Cardiac septum (tissue), 1 donor: Measurements from ENCODE around the gene IFT122. TPM values are rescaled to one million over a fixed set of nuclear protein-coding genes. Genes with fewer than 3 reads are reported as not detected.
"Not testable (repeated sequence)": the region's sequence is repeated elsewhere in the genome, so short reads cannot be mapped to it uniquely, and the experiment has no call there.

Experiments used
- DNase-seq: peaks from one replicate; pipeline ENCODE4 v3.0.0-alpha.2; 2020; ENCODE audit warnings: low spot score
- intact Hi-C: fragments of 100-400 bp; cut with DNase I; formaldehyde crosslinking; loops from one replicate; pipeline ENCODE4 v1.14.0; 2022
- total RNA-seq: library from RNA; stranded (reverse); fragmentation: NEBNext Ultra II Directional; extraction: Animal tissue kit (Norgen Biotek cat#: 25700); gene quantifications from one replicate; pipeline ENCODE4 v1.2.1, GENCODE V29; 2021
- donor health status: DM: no; HTN: no; CAD: no.

The IFT122 gene
- total RNA-seq, 1 donor from 2014 or later = 11.0 TPM

- peak; percentile 63 for DNase-seq
- intact Hi-C loops = not testable (repeated sequence)
Measured at GRCh38 chr3:129413238-129413637, 26.8 kb upstream of the IFT122 start.

GRCh38 chr3:129413687-129414506 lies 26.1 kb upstream of the IFT122 start:
- intact Hi-C loops = no loop called here

GRCh38 chr3:129415378-129415777 lies 24.6 kb upstream of the IFT122 start:
- intact Hi-C loops = no loop called here
- DNase-seq = peak; percentile 22

More at GRCh38 chr3:129413687-129414506, 26.1 kb upstream of the IFT122 start:
- peak; percentile 29 for DNase-seq

- peak; percentile 57 for DNase-seq
- intact Hi-C loops = no loop called here
Measured at GRCh38 chr3:129415830-129416229, 24.2 kb upstream of the IFT122 start.

- intact Hi-C loops = no loop called here
- no peak for DNase-seq
Measured at GRCh38 chr3:129416415-129416814, 23.6 kb upstream of the IFT122 start.

- intact Hi-C loops = no loop called here
- DNase-seq = peak; percentile 31
Measured at GRCh38 chr3:129417326-129417725, 22.7 kb upstream of the IFT122 start.

- DNase-seq = peak; percentile 53
- intact Hi-C loops = no loop called here
Measured at GRCh38 chr3:129418041-129418973, 21.7 kb upstream of the IFT122 start.

GRCh38 chr3:129419476-129419875 lies 20.5 kb upstream of the IFT122 start:
- intact Hi-C loops = no loop called here
- DNase-seq = peak; percentile 51

GRCh38 chr3:129421236-129421883 lies 18.7 kb upstream of the IFT122 start:
- intact Hi-C loops = no loop called here

GRCh38 chr3:129421988-129422745 lies 17.9 kb upstream of the IFT122 start:
- peak; percentile 1 for DNase-seq
- intact Hi-C loops = no loop called here

More at GRCh38 chr3:129421236-129421883, 18.7 kb upstream of the IFT122 start:
- DNase-seq = peak; percentile 71

GRCh38 chr3:129422897-129423296 lies 17.1 kb upstream of the IFT122 start:
- intact Hi-C loops = no loop called here
- peak; percentile 39 for DNase-seq

- intact Hi-C loops = no loop called here
- DNase-seq = peak; percentile 7
Measured at GRCh38 chr3:129424185-129424841, 15.7 kb upstream of the IFT122 start.

- intact Hi-C loops = no loop called here
- DNase-seq = no peak
Measured at GRCh38 chr3:129425213-129425612, 14.8 kb upstream of the IFT122 start.

GRCh38 chr3:129425619-129426018 lies 14.4 kb upstream of the IFT122 start:
- DNase-seq = no peak
- intact Hi-C loops = no loop called here

GRCh38 chr3:129428007-129428375 lies 12.0 kb upstream of the IFT122 start:
- intact Hi-C loops = no loop called here
- DNase-seq = no peak

GRCh38 chr3:129428376-129429079 lies 11.5 kb upstream of the IFT122 start, which contains the start of gene EFCAB12:
EFCAB12 (minus strand) TSS chr3:129428636; CDS start chr3:129428488, 148 bp downstream.
- intact Hi-C loops = no loop called here

GRCh38 chr3:129429080-129429451 lies 11.0 kb upstream of the IFT122 start:
- no peak for DNase-seq
- intact Hi-C loops = no loop called here

More at GRCh38 chr3:129428376-129429079, 11.5 kb upstream of the IFT122 start, which contains the start of gene EFCAB12:
- DNase-seq = peak; percentile 99

- DNase-seq = no peak
Measured at GRCh38 chr3:129429602-129430001, 10.4 kb upstream of the IFT122 start.

More at GRCh38 chr3:129429602-129430001, 10.4 kb upstream of the IFT122 start:
- intact Hi-C loops = no loop called here
